ENCODE data around the gene INPP5D.

DNA sequence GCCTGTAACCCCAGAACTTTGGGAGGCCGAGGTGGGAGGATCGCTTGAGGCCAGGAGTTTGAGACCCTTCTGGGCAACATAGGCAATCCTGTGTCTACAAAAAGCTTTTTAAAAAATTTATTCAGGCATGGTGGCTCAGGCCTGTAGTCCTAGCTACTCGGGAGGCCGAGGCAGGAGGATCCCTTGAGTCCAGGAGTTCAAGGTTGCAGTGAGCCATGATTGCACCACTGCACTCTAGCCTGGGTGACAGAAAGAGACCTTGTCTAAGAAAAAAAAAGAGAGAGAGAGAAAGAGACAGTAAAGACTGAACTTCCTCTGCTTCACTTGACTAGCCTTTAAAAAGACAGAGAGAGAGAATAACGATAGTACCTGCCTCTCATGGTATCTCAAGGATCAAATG is 62.4 kb downstream of the INPP5D start:
- TF ChIP-seq POLR2AphosphoS5 (IDR thresholded peaks at IDR 0.05; ENCODE audit: low read depth, low read length) (no peak), TAF1 (IDR thresholded peaks at IDR 0.05; ENCODE audit: low read depth, low read length) (no peak), POLR2A (IDR thresholded peaks at IDR 0.05; ENCODE audit: control extremely low read depth in 1 of 2, low read depth in 2 of 2, low read length in 2 of 2) (no peak)
- TF ChIP-seq, protein P1, sequence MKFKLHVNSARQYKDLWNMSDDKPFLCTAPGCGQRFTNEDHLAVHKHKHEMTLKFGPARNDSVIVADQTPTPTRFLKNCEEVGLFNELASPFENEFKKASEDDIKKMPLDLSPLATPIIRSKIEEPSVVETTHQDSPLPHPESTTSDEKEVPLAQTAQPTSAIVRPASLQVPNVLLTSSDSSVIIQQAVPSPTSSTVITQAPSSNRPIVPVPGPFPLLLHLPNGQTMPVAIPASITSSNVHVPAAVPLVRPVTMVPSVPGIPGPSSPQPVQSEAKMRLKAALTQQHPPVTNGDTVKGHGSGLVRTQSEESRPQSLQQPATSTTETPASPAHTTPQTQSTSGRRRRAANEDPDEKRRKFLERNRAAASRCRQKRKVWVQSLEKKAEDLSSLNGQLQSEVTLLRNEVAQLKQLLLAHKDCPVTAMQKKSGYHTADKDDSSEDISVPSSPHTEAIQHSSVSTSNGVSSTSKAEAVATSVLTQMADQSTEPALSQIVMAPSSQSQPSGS (IDR thresholded peaks at IDR 0.05; ENCODE audit: low read length), result no peak

All from H1 (cell line).